Brain microvascular endothelial cell (primary cell): ENCODE data around the gene CTBP2.
A peak's percentile ranks its signal among the peaks of the same experiment; 100 is the strongest.

Source experiments
- DNase-seq: peaks from one replicate; pipeline ENCODE4 v3.0.0-alpha.2; 2020
- H3K27ac ChIP-seq: fragments of 250-450 bp; sonication (Bioruptor Pico); 2 replicates; pipeline ENCODE4 v1.5.1; 2020; ENCODE audit warnings: mild to moderate bottlenecking, moderate library complexity
- H3K27me3 ChIP-seq: fragments of 250-450 bp; sonication (Bioruptor Pico); replicated peaks from 2 replicates; pipeline ENCODE4 v1.5.1; 2020; ENCODE audit warnings: mild to moderate bottlenecking
- H3K36me3 ChIP-seq: fragments of 250-450 bp; sonication (Bioruptor Pico); replicated peaks from 2 replicates; pipeline ENCODE4 v1.5.1; 2020; ENCODE audit warnings: mild to moderate bottlenecking
- H3K4me3 ChIP-seq: 2 replicates; pipeline ENCODE4 v1.5.1; 2011; ENCODE audit warnings: low read depth, mild to moderate bottlenecking, control low read depth, low read length, moderate library complexity
- CTCF ChIP-seq: IDR thresholded peaks from 2 replicates; pipeline ENCODE4 v1.5.1; 2011; ENCODE audit warnings: low read depth, mild to moderate bottlenecking, moderate library complexity, low read length, control low read depth, inconsistent platforms; ENCODE audit errors: missing control alignments
- in situ Hi-C: cut with HindIII; loops from 2 replicates; pipeline ENCODE4 v1.10.0; 2017; ENCODE audit warnings: low sequenced_read_pairs, low pct_ligation_motif_present

Gene CTBP2

GRCh38 chr10:125113691-125114371, 46.5 kb downstream of the CTBP2 start:
- no peak for TF ChIP-seq CTCF
- in situ Hi-C loops = no loop called here

GRCh38 chr10:125112697-125113494, 47.5 kb downstream of the CTBP2 start:
- peaks cover 12% of the 10 kb centered on the region for H3K36me3 ChIP-seq
- no peak for TF ChIP-seq CTCF
- in situ Hi-C loops = no loop called here
- H3K27me3 ChIP-seq = no peaks in the 10 kb centered on the region
- no peak for DNase-seq
- H3K4me3 ChIP-seq = no peak overlapping the region
- H3K27ac ChIP-seq = no peak overlapping the region

More at GRCh38 chr10:125113691-125114371, 46.5 kb downstream of the CTBP2 start:
- no peak overlapping the region for H3K4me3 ChIP-seq
- peak; percentile 57 for DNase-seq
- no peaks in the 10 kb centered on the region for H3K27me3 ChIP-seq
- peak overlapping the region; percentile 52 for H3K27ac ChIP-seq
- H3K36me3 ChIP-seq = peaks cover 6% of the 10 kb centered on the region

- H3K27me3 ChIP-seq = no peaks in the 10 kb centered on the region
- no peak overlapping the region for H3K4me3 ChIP-seq
- H3K27ac ChIP-seq = no peak overlapping the region
- peaks cover 28% of the 10 kb centered on the region for H3K36me3 ChIP-seq
- in situ Hi-C loops = no loop called here
- no peak for DNase-seq
- no peak for TF ChIP-seq CTCF
Observed at GRCh38 chr10:125111118-125111727, 49.1 kb downstream of the CTBP2 start.

GRCh38 chr10:125107965-125108580, 52.3 kb downstream of the CTBP2 start:
- Histone ChIP-seq H3K27ac (no peak overlapping the region), H3K4me3 (no peak overlapping the region), H3K27me3 (no peaks in the 10 kb centered on the region), H3K36me3 (peaks cover 33% of the 10 kb centered on the region)
- in situ Hi-C loops = no loop called here
- DNase-seq = no peak
- TF ChIP-seq CTCF = no peak

GRCh38 chr10:125107166-125107949, 53.0 kb downstream of the CTBP2 start:
- H3K4me3 ChIP-seq = no peak overlapping the region
- no peak for DNase-seq
- no peak overlapping the region for H3K27ac ChIP-seq
- H3K36me3 ChIP-seq = peaks cover 33% of the 10 kb centered on the region
- H3K27me3 ChIP-seq = no peaks in the 10 kb centered on the region
- in situ Hi-C loops = no loop called here
- no peak for TF ChIP-seq CTCF
